Suppressor macrophage (primary cell): Measurements from ENCODE around the gene ZNF536.
"Not testable (repeated sequence)": the region's sequence is repeated elsewhere in the genome, so short reads cannot be mapped to it uniquely, and the experiment has no call there.

Experiments
- DNase-seq, 4 experiments: peaks; one replicate each; pipeline ENCODE4 v3.0.0-alpha.2; 2020 to 2022

The ZNF536 gene

DNA sequence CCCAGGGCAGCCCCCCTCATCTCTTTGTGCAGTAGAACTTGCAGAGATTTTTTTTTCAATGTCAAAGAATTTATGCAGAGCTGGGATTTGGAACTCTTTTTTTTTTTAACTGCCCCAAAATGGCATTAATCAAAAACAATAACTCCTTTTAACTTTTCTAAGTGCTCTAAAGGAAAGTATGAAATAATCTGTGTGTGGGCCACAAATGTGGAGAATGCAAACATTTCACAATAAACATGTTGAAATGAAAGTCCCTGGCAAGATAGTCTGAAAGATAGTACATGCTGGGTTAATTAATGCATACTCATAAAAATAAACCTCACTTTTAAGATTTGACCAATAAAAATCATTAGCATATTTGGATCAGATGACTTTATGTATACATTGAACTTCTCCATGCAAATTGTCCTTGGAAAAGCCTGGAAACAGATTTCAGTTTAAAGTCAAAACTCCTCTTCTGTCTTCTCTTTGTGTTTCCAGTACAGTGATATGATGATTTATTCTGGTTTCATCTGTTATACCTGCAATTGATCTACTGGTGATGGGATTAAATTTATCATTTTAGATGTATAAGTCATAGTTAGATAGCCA is 30.5 kb upstream of the ZNF536 start:
- no peak for DNase-seq

DNA sequence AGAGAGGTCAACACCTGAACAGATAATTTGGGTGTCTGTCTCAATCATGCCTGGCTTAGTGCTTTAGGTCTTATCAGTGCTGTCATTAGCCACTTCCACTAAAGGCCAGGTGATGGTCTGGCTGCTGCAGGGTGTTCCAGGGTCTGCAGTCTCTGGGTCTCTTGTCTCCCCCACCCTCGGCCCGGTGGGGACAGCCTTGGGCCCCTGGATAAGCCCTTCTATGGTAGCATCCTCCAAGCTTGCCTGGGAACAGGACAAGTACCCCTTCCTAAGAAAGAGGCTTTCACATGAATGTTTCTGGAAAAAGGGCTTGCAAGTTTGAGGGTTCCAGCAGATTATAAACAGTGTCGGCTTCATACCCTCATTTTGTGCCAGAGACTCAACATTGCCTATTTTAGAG is 29.3 kb upstream of the ZNF536 start:
- DNase-seq = no peak

DNA sequence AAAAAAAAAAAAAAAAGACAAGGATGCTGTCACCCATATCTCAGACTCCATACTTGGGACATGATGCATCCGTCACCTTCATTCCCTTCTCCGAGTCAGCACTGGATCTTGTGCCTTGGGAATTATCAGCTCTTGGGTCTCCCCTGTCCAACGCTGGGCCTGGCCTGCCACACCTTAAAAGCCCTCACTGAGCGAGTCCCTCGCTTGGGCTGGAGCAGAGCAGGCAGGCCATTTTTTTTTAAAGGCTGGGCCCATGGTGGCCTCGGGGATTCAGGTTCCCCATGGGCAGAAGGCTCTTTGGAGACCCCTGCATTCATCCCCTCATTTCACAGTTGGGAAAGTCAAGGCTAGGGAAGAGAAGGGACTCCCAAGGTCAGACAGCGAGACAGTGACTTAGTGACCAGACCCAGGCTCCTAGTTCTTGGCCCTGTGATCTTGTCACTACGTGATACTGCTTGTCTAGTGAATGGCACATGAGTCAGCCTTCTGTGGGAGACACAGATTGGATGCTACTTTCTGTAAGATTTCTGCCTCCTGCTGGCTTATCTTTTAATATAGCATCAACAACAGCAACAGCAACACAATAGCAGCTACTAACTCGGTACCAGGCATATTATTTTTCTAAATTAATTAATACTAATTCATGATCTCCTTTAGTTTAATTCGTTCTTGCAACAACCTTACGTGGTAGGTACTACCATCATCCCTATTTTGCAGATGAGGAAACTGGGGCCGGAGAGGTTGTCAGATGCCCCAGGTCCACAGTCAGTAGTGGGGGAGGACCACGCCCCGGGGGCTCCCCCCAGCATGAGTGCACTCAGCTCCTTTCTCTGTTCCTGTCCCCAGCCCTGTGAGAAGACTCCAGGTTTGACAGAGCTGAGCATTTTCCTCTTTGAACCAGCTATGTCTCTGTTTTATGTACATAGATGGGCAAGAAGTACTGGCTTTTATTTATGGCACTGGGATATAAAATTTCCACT is 27.4 kb upstream of the ZNF536 start:
- DNase-seq = no peak

DNA sequence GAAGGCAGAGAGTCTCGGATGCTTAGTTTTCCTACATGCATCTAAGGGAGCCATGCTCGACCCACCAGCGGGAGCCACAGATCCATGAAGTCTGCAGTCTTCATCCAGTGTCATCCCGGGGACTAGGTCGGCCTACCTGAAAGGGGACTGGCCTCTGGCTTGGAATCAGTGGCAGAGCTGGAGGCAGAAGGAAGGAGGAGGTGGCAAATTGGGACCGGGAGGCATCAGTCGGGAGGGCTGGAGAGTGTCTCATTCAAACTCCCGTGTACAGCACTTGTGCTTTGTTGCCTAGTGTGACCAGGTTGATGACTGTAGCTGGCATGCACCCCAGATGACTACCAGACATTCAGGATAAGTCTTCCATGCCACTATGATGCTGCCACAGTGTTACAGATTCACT is 26.5 kb upstream of the ZNF536 start:
- no peak for DNase-seq

DNA sequence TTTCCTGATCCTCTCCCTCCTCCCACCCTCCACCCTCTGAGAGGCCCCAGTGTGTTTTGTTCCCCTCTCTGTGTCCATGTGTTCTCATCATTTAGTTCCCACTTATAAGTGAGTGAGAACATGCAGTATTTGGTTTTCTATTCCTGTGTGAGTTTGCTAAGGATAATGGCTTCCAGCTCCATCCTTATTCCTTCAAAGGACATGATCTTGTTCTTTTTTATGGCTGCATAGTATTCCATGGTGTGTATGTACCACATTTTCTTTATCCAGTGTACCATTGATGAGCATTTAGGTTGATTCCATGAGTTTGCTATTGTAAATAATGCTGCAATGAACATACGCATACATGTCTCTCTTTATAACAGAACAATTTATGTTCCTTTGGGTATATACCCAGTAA is 25.7 kb upstream of the ZNF536 start:
- not testable (repeated sequence) for DNase-seq

DNA sequence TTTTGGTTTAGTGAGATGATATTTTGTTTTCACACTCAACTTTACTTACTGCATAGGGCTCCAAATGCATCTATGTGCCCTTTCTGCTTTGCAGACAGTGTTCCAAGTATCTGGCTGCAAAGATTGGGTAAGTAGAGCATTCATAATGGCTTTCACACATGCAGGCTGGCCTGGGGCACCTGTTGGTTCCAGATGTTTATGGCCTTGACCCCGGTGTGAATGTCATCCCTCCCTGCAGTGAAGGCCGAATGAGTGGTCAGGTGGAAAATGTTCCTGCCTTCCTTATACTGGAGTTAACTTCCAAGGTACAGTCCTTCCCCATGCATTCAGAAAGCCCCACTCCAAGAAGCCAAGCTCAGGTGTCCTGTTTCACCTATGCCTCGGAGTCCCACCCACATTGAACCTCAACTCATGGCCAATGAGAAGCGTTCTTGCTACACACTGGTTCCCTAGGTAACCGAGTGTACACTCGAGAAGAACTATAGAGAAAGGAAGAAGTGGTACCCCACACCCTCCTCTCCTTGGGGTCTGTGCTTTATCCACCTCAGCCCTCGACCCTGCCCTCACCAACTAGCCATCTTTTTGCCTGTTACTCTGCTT is 23.0 kb upstream of the ZNF536 start:
- DNase-seq = no peak

DNA sequence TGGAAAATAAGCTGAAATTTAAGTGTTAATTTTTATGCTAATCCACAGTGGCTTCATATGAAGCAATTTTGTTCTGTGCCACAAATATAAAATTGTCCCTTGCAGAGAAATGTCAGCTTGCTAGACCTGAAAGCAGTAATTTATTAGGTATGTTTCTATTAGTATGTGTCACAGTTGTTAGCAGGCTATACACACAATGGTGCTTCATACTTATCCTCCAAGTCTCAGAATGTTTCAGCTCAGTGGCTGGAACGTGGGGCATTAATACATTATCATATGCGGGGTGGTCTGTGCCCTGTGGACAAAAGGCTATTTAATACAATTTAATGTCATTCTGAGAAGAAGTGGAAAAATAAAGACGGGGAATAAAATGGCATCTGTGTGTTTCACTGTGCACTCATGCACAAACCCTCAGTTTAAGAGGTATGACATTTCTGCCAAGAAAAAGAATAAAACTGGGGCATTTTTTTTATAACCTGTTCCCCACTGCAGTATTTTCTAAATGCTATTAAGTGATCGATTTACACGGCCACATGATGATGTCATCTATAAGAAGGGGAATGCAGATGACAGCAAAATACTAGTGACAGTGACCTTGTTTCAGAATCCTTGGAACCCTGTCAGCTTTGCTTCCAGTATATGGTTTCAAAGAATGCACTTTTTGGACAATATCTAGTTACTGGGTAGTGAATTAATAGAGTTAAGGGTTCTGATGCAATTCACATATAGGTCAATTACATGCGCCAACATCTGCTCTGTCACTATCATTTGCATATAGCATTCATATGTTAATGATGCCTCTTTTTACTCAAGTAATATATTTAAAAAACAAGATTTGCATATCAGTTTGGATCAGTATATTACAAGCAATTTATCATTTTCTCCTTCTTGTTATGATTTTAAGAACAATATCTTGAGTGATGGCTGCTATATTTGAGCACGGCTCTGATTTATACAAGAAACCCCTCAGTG is 21.2 kb upstream of the ZNF536 start:
- no peak for DNase-seq

DNA sequence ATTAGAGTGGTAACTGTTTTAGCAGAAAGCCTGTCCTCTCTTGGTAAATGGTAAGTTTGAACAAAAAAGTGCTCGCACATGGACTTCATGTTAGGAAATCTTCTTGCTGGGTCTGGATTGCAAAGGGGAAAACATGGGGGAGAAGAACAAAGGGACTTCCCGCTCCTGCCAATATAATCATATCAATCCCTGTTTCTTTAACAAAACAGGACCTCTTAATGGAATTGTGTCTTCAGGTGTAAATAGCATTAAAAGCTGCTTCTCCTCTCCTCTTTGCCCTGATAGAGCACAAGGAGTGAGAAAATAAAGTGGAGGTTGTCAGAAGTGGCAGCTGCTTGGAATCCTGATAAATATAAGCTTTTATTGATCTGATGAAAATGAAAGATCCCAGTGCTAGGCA is 20.4 kb upstream of the ZNF536 start:
- DNase-seq = no peak

DNA sequence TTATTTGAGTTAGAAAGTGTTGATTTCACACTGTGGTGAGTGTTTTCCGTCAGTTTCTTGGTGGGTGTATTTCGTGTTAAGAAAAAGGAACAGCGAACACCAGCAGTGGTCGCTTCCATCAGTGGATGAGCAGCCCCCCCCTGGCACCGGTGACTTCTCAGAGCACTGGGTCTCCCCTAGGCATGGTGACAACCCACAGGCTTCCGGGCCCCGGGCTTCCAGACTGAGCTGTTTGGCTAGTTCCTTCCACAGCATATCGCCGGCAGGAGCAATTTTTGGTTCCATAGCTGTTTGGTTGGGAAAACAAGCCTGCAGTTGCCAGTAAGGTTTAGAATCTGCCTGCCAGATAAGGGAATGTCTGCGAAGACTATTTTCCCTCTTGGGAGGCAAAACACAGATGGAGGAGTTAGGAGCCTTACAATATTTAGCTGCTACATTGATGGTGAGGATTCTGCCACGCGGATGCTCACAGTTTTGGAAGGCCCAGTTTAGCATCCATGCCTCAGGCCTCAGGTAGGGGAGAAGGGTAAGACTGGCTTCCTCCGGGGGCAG is 18.7 kb upstream of the ZNF536 start:
- DNase-seq = no peak

DNA sequence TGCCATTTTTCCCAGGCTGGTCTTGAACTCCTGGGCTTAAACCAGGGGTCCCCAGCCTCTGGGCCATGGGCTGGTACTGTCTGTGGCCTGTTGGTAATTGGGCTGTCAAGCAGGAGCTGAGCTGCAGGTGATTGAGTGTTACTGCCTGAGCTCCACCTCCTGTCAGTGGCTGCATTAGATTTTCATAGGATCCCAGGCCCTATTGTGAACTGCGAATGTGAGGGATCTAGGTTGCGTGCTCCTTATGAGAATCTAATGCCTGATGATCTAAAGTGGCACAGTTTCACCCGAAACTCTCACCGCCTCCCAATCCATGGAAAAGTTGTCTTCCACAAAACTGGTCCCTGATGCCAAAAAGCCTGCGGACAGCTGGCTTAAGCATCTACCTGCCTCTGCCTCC is 16.6 kb upstream of the ZNF536 start:
- no peak for DNase-seq

DNA sequence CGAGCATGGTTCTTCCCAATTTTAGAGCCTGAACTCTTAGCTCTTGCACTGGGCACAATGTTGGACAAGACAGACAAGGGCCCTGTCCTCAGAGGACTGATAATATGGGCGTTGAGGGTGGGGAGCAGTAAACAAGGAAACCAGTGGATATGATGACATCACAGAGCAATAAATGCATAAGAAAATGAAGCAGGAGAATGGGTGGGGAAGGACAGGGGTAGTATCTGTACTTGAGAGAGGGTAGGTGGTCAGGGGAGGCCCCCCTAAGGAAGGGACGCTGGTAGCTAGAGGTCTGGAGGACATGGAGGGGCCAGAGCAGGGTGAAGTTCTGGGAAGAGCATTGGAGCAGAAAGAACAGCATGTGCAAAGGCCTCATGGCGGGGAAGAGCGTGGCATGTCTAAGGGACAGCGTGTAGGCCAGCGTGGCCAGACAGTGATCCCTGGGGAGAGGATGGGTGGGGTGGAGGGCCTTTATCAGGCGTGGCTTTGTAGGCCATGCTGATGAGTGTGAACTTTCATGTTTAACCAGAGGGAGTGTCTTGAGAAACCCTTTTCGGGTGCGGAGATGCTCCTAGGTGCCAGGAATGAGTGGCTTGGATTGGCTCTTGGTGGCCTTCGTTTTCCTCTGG is 15.1 kb upstream of the ZNF536 start:
- DNase-seq = no peak

DNA sequence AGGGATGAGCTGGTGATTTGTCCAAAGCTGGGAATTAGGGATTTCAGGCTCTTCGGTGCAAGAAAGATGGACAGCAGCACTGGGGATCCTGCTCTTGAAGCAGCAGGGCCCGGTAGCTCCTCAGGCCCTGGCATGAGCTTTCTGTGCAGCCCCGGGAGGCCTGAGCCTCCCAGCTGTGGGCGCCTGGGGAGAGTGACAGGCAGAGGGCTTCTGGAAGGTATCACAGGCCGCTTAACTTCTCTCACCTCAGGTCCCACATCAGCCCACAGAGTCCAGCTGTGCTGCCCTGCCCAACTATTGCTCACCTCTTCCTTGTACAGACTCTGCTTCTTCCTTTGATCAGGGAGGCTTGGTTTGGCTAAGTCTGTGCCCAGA is 14.6 kb upstream of the ZNF536 start:
- no peak for DNase-seq

DNA sequence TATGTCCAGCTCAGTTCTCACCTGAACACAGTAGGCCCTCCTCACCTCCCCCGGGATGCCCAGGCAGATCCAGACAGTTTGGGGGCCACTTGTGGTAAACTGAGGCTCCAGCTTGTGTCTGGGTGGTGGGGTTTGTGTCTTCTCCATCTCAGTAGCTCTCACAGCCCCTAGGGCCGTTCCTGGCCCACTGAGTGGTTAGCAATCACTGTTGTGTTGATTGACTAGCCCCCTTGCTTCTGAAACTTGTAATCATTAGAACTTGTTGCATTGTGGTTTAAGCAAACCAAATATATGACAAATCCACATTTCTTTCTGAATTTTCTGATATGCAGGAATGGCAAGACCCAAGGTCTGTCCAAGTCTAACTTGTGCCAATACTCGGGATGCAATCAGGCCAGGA is 13.9 kb upstream of the ZNF536 start:
- no peak for DNase-seq

DNA sequence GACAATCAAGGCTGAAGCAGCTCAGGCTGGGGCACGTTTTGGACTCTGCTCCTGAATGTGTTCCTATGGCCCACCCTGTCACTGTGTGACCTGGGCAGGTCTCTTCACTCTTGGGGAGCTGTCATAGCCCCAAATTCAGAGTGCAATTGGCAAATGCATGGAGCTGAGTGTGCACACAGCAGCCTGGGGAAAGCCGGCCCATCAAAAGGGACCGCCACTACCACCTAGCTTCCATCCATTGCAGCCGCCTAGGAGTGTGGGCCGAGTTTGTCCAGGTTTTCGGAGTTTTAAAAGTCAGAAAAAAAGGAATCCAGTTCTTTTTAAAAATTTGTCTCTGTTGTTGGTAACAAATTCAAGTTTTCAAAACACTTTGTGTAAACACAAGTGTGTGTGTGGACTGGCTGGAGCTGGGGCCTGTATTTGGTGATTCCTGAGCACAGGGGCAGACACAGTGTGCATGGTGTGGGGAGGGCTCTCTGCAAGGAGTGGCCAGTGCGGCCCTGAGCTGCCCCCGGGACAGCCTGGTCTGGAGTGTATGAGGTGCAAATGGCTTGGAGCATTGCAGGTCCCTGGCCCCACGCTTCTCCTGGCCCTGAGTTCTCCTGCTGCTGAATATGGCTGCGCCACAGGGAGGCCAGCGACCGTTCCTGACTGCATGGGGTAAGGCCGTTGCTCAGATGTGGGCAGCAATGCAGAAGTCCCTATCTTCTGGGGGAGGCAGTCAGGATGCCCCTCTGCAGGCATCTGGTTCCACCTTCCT is 13.2 kb upstream of the ZNF536 start:
- no peak for DNase-seq

DNA sequence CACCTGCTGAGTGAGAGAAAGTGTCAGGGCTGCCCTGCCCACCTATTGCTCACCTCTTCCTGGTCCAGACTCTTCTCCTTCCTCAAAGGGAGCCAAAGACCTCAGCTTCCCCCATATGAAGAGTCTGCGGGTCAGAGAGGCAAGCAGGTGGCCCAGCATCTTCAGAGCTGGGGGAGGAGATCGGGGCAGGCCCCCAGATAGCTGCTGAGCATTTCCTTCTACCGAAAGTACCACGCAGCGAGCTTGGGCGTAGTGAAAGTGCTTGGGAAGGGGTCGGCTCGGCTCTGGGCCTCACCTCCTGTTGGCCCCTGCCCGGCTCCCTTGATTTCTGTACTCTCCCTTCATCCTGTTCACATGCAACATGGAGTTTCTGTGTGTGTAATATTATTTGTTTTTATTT is 12.2 kb upstream of the ZNF536 start:
- DNase-seq = no peak

DNA sequence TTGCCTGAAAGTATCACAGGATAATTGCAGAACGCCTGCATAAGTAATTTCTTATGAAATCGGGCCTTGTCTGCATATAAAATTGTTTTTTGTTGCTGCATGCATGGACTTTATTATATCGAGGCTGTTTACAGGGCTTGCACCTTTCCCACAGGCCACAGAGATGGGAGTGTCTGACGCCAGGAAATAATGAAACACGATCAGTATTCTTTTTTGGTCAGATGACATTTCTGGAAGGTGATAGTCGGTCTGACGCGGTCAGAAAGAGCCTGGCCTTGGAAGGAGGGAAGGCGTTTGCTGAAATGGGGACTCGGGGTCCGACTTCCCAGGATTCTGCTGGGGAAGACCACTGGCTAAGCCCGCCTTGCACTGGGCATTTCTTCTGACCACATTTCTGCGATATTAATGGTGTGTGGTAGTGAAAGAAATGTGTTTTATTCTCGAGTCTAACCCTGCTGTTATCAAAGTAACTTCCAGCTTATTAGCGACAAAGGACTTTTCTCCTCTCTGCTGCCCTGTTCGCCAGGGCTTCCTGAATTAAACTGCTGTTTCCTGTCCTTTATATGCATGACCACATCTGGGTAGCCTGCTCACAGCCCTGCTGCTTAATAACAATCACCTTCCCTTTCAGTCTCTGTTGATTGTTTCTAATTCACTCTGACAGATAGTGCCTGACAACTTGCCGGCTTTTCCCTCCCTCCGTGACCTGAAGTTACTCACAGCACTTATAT is 11.6 kb upstream of the ZNF536 start:
- DNase-seq = no peak

DNA sequence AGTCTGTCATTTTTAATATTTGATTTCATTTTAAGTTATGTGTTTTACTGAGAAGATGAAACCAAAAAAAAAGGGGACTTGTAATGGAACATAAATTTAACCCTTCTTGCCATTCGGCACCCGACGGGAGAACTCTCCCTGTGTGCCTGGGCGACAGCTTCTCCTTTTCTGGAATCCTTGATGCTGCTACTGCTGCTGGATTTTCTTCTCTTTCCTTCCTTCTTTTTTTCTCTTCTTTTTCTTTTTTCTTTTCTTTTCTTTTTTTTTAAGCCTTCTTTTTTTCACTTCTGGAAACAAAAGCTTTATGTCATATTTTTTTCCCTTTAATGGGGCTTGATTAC is 11.1 kb upstream of the ZNF536 start:
- no peak for DNase-seq

DNA sequence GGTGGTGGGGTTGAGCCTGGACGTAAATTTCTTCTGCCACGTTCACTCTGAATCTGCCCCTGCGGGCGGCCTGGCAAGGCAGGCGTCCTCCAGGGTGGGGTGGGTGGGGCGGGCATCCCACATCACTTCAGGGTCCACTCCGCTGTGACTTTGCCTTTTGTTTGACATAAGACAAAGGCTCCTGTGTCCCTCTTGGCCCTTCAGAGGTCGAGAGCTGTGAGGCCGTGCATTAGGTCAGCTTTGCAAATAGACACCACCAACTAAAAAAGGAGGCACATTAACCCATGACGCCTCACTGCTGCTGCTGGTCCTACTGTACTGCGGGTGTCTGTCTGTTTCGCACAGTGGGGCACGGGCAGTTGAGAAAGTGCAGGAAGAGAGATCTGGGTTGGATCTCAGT is 10.5 kb upstream of the ZNF536 start:
- no peak for DNase-seq

DNA sequence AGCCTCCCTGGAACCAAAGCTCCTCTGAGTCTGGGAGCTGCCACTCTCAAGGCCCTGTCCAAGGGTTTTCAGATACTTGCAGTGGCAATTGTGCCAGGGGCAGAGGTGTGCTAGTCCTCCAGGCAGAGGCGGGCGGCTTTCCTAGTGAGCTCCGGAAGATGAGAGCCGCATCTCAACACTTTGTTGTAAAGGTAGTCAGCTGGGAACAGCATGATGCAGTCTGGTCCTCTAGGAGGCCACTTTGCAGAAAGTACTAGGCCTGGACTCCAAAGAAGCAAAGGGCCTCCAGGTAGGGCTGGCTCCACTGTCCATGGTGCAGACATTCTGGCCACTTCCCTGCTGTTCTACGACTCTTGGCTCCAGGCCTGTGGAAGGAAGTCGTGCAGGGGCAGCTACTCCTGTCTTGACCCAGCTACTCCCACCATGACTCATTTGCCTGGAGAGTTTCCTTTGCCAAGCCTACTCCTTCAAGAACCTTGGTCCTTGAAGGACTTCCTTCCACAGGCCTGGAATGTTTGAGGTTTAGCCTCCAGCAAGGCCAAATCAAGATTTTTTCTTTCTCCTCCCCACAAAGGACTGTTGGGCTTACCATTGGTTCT is 9.9 kb upstream of the ZNF536 start:
- DNase-seq = no peak

DNA sequence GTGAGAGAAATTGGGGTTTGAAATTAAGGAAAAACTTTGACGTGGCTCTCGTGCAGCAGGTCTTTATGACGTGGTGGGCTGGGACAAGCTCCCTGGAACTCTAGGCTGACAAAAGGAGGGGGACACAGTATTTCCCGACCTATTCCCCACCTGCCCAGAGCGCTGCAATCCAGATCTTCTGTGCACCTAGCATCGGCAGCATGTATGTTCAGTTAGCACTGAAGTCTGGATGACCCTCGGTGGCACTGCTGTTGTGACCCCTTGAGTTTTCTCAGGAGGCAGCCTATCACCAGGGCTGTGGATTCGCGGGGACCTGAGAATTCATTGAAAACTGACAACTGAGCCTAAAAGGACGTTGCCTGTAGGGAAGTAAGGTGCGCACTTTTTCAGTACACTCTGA is 9.1 kb upstream of the ZNF536 start:
- no peak for DNase-seq
